ENCODE results near the gene CERS6.
"Not testable (repeated sequence)": the region's sequence is repeated elsewhere in the genome, so short reads cannot be mapped to it uniquely, and the experiment has no call there.

DNA sequence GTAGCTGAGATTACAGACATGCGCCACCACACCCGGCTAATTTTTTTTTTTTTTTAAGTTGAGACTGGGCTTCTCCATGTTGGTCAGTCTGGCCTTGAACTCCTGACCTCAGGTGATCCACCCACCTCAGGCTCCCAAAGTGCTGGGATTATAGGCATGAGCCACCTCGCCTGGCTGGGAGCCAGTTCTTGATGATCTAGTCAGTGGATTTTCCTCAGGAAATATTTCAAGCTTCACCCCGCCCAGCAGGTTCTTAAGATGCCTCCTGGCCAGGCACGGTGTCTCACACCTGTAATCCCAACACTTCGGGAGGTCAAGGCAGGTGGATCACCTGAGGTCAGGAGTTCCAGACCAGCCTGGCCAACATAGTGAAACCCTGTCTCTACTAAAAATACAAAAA, 312.3 kb downstream of the CERS6 start:
- TF ChIP-seq, protein P1, sequence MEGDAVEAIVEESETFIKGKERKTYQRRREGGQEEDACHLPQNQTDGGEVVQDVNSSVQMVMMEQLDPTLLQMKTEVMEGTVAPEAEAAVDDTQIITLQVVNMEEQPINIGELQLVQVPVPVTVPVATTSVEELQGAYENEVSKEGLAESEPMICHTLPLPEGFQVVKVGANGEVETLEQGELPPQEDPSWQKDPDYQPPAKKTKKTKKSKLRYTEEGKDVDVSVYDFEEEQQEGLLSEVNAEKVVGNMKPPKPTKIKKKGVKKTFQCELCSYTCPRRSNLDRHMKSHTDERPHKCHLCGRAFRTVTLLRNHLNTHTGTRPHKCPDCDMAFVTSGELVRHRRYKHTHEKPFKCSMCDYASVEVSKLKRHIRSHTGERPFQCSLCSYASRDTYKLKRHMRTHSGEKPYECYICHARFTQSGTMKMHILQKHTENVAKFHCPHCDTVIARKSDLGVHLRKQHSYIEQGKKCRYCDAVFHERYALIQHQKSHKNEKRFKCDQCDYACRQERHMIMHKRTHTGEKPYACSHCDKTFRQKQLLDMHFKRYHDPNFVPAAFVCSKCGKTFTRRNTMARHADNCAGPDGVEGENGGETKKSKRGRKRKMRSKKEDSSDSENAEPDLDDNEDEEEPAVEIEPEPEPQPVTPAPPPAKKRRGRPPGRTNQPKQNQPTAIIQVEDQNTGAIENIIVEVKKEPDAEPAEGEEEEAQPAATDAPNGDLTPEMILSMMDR (IDR thresholded peaks at IDR 0.05), result not testable (repeated sequence)
- TF ChIP-seq, protein P2, sequence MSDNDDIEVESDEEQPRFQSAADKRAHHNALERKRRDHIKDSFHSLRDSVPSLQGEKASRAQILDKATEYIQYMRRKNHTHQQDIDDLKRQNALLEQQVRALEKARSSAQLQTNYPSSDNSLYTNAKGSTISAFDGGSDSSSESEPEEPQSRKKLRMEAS (CRISPR knock-in tag; IDR thresholded peaks at IDR 0.05), result not testable (repeated sequence)
- TF ChIP-seq, protein P3, sequence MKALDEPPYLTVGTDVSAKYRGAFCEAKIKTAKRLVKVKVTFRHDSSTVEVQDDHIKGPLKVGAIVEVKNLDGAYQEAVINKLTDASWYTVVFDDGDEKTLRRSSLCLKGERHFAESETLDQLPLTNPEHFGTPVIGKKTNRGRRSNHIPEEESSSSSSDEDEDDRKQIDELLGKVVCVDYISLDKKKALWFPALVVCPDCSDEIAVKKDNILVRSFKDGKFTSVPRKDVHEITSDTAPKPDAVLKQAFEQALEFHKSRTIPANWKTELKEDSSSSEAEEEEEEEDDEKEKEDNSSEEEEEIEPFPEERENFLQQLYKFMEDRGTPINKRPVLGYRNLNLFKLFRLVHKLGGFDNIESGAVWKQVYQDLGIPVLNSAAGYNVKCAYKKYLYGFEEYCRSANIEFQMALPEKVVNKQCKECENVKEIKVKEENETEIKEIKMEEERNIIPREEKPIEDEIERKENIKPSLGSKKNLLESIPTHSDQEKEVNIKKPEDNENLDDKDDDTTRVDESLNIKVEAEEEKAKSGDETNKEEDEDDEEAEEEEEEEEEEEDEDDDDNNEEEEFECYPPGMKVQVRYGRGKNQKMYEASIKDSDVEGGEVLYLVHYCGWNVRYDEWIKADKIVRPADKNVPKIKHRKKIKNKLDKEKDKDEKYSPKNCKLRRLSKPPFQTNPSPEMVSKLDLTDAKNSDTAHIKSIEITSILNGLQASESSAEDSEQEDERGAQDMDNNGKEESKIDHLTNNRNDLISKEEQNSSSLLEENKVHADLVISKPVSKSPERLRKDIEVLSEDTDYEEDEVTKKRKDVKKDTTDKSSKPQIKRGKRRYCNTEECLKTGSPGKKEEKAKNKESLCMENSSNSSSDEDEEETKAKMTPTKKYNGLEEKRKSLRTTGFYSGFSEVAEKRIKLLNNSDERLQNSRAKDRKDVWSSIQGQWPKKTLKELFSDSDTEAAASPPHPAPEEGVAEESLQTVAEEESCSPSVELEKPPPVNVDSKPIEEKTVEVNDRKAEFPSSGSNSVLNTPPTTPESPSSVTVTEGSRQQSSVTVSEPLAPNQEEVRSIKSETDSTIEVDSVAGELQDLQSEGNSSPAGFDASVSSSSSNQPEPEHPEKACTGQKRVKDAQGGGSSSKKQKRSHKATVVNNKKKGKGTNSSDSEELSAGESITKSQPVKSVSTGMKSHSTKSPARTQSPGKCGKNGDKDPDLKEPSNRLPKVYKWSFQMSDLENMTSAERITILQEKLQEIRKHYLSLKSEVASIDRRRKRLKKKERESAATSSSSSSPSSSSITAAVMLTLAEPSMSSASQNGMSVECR (CRISPR knock-in tag; IDR thresholded peaks at IDR 0.05; ENCODE audit: borderline replicate concordance), result not testable (repeated sequence)
- not testable (repeated sequence) for TF ChIP-seq ZNF263 (CRISPR knock-in tag; IDR thresholded peaks at IDR 0.05; ENCODE audit: low read depth)
- TF ChIP-seq, protein P4, sequence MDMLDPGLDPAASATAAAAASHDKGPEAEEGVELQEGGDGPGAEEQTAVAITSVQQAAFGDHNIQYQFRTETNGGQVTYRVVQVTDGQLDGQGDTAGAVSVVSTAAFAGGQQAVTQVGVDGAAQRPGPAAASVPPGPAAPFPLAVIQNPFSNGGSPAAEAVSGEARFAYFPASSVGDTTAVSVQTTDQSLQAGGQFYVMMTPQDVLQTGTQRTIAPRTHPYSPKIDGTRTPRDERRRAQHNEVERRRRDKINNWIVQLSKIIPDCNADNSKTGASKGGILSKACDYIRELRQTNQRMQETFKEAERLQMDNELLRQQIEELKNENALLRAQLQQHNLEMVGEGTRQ (CRISPR knock-in tag; IDR thresholded peaks at IDR 0.05), result not testable (repeated sequence)
- TF ChIP-seq, protein P5, sequence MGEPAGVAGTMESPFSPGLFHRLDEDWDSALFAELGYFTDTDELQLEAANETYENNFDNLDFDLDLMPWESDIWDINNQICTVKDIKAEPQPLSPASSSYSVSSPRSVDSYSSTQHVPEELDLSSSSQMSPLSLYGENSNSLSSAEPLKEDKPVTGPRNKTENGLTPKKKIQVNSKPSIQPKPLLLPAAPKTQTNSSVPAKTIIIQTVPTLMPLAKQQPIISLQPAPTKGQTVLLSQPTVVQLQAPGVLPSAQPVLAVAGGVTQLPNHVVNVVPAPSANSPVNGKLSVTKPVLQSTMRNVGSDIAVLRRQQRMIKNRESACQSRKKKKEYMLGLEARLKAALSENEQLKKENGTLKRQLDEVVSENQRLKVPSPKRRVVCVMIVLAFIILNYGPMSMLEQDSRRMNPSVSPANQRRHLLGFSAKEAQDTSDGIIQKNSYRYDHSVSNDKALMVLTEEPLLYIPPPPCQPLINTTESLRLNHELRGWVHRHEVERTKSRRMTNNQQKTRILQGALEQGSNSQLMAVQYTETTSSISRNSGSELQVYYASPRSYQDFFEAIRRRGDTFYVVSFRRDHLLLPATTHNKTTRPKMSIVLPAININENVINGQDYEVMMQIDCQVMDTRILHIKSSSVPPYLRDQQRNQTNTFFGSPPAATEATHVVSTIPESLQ (CRISPR knock-in tag; IDR thresholded peaks at IDR 0.05), result not testable (repeated sequence)

Measured in WTC11 (cell line).